Ramos (cell line): Measurements from ENCODE around the gene ZNF500.
"Not testable (repeated sequence)": the region's sequence is repeated elsewhere in the genome, so short reads cannot be mapped to it uniquely, and the experiment has no call there.

Source experiments
- in situ Hi-C: fragments of 300-500 bp; cut with MboI; formaldehyde crosslinking; loops from one replicate; pipeline ENCODE4 v1.14.3; 2022; ENCODE audit warnings: low sequenced_read_pairs; ENCODE audit not compliant: unreplicated experiment

Gene ZNF500

DNA sequence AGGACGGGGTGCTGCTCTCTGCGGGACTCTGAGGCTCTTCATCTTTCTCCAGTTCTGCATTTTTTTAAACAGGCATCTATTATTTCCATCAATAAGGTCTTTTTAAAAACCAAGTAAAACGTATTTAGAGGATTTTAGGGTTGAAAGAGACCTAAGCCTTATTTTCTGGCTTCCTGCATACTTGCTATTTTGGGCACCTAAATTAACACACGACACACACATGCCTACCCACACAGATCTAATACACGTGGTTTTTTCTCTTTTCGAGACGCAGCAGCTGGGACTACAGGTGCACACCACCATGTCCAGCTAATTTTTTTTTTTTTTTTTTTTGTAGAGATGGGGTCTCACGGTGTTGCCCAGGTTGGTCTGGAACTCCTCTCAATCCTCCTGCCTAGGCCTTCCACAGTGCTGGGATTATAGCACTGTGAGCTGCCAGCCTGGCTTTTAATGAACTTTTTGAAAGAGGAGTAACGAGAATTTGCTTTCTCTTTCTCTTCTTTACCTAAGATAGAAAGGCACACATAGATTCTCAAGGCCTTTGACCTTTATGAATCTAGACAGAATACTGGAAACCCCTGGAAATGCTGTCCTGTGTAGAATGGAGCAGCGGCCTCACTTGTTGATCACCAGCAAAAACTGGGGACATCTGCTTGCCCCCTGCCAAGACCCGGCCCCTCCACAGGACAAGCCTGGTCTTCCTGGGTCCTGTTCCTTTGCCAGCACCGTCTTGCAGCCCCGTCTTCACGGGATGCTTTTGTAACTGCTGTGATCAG is 18.9 kb downstream of the ZNF500 start:
- in situ Hi-C loops, result no loop called here

DNA sequence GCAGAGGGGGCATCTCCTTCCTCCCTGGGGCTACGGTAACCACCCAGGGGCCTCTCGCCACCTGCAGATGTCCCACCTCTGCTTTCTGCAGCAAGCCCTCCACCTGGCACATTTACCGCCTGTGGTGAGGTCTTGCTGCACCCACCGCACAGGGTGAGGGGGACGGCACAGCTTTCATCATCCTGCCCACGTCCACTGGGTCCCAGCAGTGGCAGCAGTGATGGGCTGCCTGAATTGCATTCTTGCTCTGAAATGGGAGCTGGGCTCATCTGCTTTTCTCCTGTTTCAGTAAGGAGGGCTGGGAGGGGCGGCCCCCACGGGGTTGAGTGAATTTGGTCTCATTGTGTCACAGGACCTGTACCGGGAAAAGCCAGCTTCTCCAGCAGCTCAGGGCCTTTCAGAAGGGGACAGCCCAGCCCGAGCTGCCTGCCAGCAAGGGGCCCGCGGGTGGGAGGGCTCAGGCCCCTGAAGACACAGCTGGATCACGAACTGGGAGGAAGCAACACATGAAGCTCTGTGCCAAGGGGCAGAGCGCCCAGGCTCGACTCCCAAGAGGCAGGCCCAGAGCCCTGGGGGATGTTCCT is 19.9 kb downstream of the ZNF500 start:
- in situ Hi-C loops, result no loop called here

DNA sequence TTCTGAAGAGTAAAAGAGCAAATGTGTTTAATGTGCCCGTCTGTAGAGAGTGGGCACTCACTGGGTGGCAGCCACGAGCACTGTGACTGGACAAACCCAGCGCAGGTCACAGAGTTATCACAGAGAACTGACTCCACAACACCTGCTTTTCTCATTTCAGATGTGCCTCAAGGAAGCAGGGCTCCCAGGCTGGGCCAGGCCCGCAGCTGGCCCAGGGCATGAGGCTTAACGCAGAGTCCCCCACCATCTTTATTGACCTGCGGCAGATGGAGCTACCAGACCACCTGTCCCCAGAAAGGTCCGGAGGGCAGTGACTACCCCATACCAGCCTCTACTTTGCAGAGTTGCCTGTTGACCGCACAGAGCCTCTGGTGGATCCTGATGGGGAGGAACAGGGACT is 20.7 kb downstream of the ZNF500 start:
- in situ Hi-C loops, result no loop called here

DNA sequence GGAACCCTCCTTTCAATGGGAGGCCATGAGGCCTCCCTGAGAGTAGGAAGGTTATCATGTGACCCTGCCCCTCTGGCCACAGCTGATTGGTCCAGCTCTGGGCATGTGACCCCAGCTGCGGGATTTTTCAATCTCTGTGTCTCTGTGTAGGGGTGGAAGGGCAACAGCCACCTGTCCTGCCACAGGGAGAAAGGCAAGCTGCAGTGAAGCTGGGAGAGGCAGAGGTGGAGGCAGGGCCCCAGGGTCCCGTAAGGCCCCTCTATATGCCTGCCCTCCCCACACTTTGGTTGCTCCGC is 21.7 kb downstream of the ZNF500 start:
- in situ Hi-C loops, result no loop called here

DNA sequence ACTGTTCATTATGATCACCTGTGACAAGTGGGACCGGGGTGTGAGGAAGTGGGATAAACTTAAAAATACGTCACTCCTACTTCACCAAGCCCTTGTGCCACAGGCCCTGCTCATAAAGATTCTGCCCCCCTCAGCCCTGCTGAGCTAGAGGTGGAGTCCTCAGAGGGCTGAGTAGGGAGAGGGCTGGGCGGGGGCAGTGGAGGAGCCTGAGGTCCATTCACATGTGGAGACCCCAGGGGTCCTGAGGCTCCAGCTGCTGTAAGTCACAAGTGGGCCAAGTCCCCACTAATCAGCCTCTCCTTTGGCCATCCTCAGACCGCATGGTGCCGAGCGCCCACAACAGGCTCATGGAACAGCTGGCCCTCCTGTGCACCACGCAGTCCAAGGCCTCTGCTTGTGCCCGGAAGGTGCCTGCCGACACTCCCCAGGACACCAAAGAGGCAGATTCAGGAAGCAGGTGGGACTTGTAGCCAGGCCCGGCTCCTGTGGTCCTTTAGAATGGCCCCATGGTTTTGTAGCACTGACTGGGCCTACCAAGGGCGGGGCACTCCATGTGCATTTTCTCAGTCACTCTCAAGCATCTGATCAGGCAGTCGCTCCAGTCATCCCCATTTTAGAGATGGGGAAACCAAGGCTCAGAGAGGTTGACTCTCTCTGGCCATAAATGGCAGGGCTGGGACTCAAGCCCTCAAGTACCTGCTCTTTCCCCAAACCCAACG is 22.2 kb downstream of the ZNF500 start:
- in situ Hi-C loops, result no loop called here

DNA sequence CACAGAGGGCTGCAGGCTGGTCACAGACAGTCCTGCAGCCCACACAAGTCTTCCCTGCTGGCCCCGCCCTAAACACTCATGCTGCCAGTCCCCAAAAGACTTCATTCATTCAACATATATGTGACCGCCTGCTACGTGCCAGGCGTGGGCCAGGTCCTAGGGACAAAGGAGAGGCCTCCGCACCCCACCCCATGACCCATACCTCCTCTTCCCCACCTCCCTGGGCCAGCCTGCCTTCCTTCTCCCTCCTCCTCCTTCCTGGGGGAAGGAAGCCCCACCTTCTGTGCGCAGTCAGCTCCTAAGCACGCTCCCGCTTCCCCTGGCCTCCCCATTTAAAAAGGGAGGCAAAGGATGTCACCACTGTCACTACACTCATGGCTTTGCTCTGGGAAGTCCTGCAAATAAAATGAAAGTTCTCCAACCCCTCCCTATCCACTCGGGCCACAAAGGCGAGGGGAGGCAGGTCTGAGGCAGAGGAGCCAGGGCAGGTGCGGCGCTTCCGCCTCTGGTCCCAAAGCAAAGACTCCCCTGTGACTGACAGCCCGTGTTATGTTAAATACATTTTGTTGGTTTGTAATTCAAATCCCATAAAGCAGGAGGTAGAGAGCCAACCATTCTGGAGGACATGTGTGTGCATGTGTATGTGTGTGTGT is 23.6 kb downstream of the ZNF500 start:
- in situ Hi-C loops, result no loop called here

DNA sequence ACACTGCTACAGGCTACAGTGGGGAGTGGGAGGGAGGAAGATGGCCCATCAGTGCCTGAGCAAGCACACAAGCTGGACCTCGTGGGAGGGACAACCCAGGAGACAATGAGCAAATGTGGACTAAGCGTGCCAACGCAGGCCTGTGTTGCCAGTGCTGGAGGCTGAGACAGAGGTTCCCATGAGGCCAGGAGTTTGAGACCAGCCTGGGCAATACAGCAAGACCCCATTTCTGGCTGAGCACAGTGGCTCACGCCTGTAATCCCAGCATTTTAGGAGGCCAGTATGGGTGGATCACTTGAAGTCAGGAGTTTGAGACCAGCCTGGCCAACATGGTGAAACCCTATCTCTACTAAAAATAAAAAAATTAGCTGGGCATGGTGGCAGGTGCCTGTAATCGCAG is 28.6 kb downstream of the ZNF500 start:
- in situ Hi-C loops, result not testable (repeated sequence)

DNA sequence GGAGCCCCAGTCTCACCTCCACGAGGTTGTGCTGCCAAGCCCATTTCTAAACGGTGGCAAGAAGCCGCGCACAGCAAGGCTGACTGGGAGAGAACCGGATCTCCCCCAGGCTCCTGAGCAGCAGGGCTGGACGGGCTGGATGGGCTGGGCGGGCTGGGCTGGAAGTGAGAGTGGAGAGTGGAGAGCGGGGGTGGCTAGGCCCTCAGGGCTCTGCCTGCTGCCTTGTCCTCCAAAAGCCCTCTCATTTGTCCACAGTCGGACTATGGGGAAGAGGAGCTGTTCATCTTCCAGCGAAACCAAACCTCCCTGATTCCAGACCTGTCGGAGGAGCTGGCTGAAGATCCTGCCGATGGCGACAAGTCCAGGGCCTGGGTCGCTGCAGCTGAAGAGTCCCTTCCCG is 29.4 kb downstream of the ZNF500 start:
- in situ Hi-C loops, result no loop called here

DNA sequence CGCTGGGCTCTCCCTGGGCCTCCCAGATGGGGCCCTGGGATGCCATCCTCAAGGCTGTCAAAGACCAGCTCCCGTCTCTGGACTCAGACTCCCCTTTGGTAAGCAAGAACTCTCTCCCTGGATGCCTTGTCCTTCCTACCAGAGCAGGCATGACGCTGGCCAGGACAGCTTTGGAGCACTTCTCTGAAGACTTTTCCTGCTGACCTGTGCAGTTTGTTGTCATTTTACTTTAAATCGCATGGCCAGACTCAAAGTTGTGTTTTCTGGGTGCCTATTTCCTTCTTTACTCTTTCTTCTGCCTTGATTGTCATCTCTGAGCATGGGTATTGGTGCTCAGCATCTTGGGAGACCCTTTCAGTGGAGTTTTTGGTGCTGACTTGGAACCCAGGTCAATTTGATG is 30.4 kb downstream of the ZNF500 start:
- in situ Hi-C loops, result no loop called here

DNA sequence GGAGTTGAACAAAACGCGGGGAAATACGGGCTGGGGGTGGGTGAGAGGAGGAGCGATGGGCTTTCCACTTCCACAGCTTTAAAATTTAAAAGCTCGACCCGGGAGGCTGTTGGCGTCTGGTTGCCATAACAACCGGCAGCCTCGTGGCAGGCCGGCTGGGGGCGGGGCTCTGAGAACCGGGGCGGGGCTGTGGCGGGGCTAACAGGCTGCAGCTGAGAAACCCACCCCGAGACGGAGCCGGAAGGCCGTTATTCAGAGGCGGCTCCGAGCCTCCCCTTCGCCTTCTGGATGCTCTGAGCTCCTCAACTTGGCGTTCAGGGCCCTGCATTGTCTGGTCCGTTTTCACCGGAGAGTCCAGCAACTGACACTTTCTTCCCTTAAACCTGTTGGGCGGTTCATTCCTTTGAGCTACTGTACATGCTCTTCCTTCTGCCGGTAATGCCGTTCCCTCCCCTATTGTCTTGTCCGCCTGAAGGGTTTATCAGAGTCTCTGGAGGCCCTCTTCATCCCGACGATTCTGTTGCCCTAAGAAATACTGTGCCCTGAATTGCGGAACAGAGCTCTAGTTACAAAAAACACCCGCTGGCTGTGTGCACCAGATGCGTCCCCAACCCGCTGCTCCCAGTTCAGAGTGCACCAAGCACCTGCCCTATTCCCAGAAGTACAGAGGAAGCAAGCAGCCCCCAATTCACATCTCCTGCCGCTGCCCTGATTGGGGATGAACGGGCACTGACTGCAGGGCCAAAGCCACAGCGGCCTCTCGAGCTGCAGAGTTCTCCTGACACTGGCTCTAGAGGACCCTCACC is 32.0 kb downstream of the ZNF500 start:
- in situ Hi-C loops, result no loop called here

DNA sequence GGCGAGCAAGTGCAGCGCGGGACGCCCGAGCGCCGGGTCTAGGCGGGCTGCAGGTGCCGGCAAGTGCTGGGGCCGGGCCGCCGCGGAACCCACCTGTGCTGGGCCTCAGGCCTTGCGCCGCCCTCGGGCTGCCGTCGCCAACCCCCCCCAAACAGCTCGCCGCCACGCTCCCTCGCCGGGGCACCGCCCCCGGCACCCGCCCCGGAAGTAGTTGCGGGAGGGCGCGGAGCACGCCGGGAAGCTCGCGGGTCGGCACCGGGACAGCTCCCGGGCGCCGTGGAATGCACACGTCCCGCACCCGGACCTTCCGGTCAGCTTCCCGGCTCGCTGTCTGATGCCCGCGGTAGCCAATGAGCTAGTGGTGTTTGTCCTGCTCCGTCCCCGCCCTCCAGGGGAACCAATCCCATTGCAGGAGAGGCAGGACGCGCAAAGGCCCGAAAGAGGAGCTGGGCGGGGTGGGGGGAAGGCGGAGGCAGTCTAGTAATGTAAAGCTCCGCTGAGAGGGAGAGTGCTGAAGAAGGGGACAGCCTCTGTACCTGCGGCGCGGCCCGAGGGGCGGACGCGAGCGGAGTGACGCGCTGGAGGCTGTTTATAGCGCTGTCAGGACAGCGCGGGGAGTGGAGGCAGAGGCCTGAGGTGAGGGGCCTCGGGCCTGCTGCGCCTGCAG is 32.8 kb downstream of the ZNF500 start, which contains the start of the genes ANKS3 and DNAAF8:
TSS of gene ANKS3 (minus strand) at position 209 of the 667 bp plus-strand sequence. CDS start 4,122 bp downstream, outside the sequence.
TSS of gene DNAAF8 (plus strand) at position 475 of the 667 bp plus-strand sequence. CDS start 1,978 bp downstream, outside the sequence.
- in situ Hi-C loops, result no loop called here

DNA sequence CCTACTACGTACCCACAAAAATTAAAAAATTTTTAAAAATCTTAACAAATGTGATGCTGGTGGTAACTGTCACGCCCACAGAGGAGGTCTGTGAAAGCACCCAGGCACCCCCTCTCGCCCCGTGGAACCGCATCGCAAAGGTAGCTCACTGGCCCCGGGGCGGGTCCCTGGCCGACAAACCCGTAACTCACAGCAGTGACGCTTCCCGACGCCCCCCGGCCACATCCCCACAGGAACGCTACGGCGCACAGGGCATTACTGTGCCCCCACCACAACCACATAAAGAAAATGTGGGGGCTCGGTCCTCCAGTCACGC is 33.3 kb downstream of the ZNF500 start:
- in situ Hi-C loops, result no loop called here

DNA sequence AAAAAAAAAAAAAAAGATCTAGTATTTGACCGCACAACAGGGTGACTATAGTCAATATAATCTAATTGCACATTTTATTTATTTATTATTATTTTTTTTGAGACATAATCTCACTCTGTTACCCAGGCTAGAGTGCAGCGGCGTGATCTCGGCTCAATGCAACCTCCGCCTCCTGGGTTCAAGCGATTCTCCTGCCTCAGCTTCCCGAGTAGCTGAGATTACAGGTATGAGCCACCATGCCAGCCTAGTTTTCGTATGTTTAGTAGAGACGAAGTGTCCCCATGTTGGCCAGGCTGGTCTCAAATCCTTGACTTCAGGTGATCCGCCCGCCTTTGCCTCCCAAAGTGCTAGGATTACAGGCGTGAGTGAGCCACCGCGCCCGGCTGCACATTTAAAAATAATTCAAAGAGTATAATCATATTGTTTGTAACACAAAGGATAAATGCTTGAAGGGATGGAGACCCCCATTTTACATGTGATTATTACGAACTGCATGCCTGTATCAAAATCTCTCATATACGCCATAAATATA is 33.7 kb downstream of the ZNF500 start:
- in situ Hi-C loops, result no loop called here

DNA sequence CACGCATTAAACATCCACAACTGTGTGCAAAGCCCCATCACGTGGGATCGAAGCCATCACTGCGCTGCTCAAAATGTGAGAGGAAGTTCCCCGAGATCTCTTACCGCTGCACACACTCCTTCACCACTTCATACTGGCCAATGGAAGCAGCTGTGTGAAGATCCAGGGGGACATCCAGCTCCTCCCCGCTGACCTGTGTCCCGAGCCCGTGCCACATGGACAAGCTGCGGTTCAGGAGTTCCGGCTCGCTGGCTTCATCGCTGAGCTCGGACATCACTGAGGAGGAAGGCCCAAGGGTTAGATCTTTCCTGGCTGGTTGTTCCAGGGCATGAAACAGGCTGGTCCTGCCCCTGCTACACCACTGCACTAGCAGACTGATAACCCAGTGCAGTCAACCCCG is 37.1 kb downstream of the ZNF500 start:
- in situ Hi-C loops, result no loop called here

DNA sequence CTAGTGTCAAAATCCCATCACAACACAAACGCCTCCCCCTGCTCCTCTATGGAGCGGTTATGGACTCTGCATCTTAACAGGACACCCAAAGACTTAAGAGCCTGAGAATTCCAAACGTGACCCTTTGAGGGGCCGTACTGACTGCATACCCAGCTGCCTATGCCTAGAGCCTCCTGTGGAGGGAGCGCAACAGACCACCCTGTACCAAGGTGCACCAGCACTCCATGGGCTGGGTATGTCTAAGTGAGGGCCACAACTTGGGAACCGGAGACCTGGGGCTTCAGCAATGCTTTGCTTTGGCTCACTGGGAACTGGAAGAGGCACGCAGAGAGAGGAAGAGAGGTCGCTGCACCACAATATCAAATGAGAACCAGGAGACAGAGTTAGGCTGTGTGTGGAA is 38.3 kb downstream of the ZNF500 start:
- in situ Hi-C loops, result no loop called here

DNA sequence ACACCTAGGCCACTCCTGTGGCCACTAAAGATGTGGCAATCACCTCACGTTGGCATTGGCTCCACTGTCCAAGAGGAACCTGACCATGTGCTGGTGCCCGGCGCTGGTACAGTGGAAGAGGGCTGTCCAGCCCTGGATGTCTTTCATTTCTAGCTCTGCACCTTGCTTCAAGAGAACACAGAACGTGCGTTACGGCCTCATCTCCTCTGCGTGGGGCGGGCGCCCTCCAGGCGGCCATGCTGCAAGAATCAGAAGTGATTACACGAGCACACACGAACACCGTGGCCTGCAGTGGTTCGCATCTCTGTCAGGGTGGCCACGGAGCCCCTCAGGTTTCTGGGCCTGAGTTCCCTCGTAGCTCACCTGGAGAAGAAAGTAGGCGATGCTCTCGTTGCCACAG is 40.3 kb downstream of the ZNF500 start:
- in situ Hi-C loops, result no loop called here

DNA sequence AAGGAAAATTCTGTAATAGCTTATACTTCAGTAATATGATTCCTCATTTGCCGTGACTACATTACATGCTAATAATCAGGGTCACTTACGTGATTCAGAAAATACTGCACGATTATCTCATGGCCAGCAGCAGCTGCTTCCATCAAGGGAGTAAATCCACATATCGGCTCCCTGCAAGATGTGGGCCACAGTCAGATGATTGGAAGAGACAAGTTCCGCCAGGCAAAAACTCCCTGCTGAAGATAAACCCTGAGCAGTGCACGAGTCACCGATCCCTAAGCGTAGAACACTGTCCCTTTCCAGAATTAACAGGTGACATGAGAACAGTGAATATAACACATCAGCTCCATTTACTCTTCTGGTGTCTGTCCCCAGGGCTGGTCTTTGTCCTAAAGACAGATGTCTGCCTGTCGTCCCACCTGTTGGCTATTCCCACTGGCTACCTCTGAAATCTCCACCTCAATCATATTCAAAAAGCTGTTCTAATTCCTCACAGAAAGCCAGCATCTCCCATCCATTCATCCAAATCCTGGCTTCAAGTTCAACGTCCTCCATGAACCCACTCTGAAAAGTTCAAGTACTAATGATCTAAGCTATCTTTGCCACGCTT is 42.2 kb downstream of the ZNF500 start:
- in situ Hi-C loops, result no loop called here

DNA sequence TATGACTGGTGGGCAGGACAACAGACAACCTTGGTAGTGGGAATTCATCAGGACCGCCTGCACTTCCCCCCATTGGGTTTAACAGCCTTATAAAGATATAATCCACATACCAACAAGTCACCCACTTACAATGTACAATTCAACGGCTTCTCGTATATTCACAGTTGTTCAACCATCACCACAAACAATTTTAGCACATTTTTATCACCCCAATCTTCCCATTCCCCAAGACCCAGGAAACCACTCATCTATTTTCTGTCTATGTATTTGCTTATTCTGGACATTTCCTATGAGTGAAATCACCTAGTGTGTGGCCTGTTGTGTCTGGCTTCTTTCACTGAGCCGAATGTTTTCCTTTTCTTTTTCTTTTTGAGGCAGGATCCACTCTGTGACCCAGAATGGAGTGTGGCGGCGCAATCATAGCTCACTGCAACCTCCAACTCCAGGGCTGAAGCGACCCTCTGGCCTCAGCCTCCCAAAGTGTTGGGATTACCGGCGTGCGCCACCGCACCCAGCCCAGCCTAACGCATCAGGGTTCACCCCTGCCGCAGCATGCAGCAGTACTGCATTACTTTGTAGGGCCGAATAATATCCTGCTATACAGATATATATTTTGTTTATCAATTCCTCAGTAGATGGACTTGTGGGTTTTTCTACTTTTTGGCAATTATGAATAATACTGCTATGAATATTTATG is 43.7 kb downstream of the ZNF500 start:
- in situ Hi-C loops, result no loop called here
